Measurements from ENCODE around the gene U2AF2. TPM values are rescaled to one million over a fixed set of nuclear protein-coding genes. Genes with fewer than 3 reads are reported as not detected.

U2AF2 gene
- total and polyA plus RNA-seq, 2 experiments from 2014 or later, result 73.1 to 233 TPM

DNA sequence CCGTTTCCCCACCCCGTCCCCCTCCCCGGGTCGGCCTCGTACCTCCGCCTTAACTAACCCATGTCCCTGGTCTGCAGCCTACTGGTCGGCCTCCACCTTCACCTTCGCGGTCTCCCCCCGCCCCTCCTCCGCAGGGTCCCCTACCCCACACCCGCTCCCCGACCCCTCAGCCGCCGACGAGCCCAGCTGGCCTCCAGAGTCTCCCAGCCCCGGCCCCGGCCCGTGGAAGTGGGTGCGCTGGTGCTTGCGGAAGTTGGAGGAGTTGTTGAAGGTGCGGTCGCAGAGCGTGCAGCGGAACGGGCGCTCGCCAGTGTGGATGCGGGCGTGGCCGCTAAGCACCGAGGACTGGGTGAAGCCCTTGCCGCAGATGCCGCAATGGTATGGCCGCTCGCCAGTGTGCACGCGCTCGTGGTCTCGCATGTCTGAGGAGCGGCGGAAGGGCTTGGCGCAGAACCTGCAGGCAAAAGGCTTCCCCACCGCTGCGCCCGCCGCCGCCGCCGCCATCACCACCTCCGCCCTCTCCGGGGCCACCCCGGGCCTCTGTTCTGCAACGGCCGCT is 33.1 kb upstream of the U2AF2 start (continued):
- TF ChIP-seq EZH2 (IDR thresholded peaks at IDR 0.05; ENCODE audit: low read depth, unreplicated experiment), result no peak
- TF ChIP-seq, protein P1, sequence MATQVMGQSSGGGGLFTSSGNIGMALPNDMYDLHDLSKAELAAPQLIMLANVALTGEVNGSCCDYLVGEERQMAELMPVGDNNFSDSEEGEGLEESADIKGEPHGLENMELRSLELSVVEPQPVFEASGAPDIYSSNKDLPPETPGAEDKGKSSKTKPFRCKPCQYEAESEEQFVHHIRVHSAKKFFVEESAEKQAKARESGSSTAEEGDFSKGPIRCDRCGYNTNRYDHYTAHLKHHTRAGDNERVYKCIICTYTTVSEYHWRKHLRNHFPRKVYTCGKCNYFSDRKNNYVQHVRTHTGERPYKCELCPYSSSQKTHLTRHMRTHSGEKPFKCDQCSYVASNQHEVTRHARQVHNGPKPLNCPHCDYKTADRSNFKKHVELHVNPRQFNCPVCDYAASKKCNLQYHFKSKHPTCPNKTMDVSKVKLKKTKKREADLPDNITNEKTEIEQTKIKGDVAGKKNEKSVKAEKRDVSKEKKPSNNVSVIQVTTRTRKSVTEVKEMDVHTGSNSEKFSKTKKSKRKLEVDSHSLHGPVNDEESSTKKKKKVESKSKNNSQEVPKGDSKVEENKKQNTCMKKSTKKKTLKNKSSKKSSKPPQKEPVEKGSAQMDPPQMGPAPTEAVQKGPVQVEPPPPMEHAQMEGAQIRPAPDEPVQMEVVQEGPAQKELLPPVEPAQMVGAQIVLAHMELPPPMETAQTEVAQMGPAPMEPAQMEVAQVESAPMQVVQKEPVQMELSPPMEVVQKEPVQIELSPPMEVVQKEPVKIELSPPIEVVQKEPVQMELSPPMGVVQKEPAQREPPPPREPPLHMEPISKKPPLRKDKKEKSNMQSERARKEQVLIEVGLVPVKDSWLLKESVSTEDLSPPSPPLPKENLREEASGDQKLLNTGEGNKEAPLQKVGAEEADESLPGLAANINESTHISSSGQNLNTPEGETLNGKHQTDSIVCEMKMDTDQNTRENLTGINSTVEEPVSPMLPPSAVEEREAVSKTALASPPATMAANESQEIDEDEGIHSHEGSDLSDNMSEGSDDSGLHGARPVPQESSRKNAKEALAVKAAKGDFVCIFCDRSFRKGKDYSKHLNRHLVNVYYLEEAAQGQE (IDR thresholded peaks at IDR 0.05; ENCODE audit: unreplicated experiment), result no peak

DNA sequence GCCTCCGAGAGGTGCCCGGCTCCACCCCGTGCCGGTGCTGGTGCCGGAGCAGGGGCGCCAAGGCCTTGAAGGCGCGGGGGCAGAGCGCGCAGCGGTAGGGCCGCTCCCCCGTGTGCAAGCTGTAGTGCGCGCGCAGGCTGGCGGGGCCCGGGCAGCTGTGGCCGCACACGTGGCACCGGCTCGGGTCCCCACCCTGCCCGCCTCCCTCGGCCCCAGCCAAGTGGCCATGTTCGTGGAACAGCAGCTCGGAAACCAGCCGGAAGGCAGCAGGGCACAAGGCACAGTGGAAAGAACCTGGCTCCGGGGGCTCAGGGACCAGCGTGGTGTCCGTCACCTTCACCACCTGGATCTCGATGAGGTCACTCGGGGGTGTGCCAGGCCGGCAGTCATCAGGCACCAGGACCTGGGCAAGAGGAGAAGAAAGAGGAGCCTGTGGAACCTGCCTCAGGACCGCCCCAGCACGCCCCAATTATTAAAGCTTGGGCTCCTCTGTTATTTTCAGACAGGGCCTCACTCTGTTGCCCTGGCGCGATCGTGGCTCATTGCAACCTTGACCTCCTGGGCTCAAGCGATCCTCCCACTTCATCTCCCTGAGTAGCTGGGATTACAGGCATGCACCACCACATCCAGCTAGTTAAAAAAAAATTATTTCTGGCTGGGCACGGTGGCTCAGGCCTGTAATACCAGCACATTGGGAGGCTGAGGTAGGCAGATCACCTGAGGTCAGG is 32.4 kb upstream of the U2AF2 start:
- Mint-ChIP-seq H3K4me3 (no peak overlapping the region), H3K27ac (no peak overlapping the region), H3K36me3 (ENCODE audit: low read depth) (peaks cover 40% of the 10 kb centered on the region), H3K4me1 (peaks cover 14% of the 10 kb centered on the region; the same call in 2 of the 3 replicates), H3K27me3 (ENCODE audit: insufficient read depth, low read depth, poor library complexity) (peaks cover 20% of the 10 kb centered on the region), H3K9me3 (peaks cover 3% of the 10 kb centered on the region; the same call in 2 of the 3 replicates)
- no peak for ATAC-seq
- H3K79me2 ChIP-seq (replicated peaks; ENCODE audit: insufficient read depth), result peaks cover 9% of the 10 kb centered on the region
- H4K20me1 ChIP-seq (replicated peaks; ENCODE audit: insufficient read depth), result peaks cover 5% of the 10 kb centered on the region
- H3K27me3 ChIP-seq (ENCODE audit: insufficient read depth), result 0 out of 2 replicates have a peak, but pooled peaks cover 5% of the 10 kb centered on the region
- H3K4me3 ChIP-seq, result no peak overlapping the region
- peaks cover 12% of the 10 kb centered on the region for H3F3A ChIP-seq (replicated peaks; ENCODE audit: low read depth)
- H3K4me1 ChIP-seq (ENCODE audit: insufficient read depth), result no peaks in the 10 kb centered on the region; the same call in 1 of the 2 replicates
- H2AFZ ChIP-seq, result no peak overlapping the region
- H3K27ac ChIP-seq (ENCODE audit: low read depth), result no peak overlapping the region
- no peaks in the 10 kb centered on the region for H3K9me2 ChIP-seq (ENCODE audit: insufficient read depth)
- DNase-seq (ENCODE audit: low spot score), result no peak
- no peaks in the 10 kb centered on the region for H3K36me3 ChIP-seq (ENCODE audit: insufficient read depth)
- H3K4me2 ChIP-seq, result no peak overlapping the region
- no peak for TF ChIP-seq POLR2AphosphoS5 (IDR thresholded peaks at IDR 0.05; ENCODE audit: low read depth)
- TF ChIP-seq, protein P2, sequence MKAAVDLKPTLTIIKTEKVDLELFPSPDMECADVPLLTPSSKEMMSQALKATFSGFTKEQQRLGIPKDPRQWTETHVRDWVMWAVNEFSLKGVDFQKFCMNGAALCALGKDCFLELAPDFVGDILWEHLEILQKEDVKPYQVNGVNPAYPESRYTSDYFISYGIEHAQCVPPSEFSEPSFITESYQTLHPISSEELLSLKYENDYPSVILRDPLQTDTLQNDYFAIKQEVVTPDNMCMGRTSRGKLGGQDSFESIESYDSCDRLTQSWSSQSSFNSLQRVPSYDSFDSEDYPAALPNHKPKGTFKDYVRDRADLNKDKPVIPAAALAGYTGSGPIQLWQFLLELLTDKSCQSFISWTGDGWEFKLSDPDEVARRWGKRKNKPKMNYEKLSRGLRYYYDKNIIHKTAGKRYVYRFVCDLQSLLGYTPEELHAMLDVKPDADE (IDR thresholded peaks at IDR 0.05), result no peak
- TF ChIP-seq EZH2 (IDR thresholded peaks at IDR 0.05; ENCODE audit: low read depth, unreplicated experiment), result no peak
- TF ChIP-seq, protein P3, sequence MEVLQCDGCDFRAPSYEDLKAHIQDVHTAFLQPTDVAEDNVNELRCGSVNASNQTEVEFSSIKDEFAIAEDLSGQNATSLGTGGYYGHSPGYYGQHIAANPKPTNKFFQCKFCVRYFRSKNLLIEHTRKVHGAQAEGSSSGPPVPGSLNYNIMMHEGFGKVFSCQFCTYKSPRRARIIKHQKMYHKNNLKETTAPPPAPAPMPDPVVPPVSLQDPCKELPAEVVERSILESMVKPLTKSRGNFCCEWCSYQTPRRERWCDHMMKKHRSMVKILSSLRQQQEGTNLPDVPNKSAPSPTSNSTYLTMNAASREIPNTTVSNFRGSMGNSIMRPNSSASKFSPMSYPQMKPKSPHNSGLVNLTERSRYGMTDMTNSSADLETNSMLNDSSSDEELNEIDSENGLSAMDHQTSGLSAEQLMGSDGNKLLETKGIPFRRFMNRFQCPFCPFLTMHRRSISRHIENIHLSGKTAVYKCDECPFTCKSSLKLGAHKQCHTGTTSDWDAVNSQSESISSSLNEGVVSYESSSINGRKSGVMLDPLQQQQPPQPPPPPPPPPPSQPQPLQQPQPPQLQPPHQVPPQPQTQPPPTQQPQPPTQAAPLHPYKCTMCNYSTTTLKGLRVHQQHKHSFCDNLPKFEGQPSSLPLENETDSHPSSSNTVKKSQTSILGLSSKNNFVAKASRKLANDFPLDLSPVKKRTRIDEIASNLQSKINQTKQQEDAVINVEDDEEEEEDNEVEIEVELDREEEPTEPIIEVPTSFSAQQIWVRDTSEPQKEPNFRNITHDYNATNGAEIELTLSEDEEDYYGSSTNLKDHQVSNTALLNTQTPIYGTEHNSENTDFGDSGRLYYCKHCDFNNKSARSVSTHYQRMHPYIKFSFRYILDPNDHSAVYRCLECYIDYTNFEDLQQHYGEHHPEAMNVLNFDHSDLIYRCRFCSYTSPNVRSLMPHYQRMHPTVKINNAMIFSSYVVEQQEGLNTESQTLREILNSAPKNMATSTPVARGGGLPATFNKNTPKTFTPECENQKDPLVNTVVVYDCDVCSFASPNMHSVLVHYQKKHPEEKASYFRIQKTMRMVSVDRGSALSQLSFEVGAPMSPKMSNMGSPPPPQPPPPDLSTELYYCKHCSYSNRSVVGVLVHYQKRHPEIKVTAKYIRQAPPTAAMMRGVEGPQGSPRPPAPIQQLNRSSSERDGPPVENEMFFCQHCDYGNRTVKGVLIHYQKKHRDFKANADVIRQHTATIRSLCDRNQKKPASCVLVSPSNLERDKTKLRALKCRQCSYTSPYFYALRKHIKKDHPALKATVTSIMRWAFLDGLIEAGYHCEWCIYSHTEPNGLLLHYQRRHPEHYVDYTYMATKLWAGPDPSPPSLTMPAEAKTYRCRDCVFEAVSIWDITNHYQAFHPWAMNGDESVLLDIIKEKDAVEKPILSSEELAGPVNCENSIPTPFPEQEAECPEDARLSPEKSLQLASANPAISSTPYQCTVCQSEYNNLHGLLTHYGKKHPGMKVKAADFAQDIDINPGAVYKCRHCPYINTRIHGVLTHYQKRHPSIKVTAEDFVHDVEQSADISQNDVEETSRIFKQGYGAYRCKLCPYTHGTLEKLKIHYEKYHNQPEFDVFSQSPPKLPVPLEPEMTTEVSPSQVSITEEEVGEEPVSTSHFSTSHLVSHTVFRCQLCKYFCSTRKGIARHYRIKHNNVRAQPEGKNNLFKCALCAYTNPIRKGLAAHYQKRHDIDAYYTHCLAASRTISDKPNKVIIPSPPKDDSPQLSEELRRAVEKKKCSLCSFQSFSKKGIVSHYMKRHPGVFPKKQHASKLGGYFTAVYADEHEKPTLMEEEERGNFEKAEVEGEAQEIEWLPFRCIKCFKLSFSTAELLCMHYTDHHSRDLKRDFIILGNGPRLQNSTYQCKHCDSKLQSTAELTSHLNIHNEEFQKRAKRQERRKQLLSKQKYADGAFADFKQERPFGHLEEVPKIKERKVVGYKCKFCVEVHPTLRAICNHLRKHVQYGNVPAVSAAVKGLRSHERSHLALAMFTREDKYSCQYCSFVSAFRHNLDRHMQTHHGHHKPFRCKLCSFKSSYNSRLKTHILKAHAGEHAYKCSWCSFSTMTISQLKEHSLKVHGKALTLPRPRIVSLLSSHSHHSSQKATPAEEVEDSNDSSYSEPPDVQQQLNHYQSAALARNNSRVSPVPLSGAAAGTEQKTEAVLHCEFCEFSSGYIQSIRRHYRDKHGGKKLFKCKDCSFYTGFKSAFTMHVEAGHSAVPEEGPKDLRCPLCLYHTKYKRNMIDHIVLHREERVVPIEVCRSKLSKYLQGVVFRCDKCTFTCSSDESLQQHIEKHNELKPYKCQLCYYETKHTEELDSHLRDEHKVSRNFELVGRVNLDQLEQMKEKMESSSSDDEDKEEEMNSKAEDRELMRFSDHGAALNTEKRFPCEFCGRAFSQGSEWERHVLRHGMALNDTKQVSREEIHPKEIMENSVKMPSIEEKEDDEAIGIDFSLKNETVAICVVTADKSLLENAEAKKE (CRISPR knock-in tag; IDR thresholded peaks at IDR 0.05), result no peak
- TF ChIP-seq, protein P1 (IDR thresholded peaks at IDR 0.05; ENCODE audit: unreplicated experiment), result no peak
- no peak for TF ChIP-seq EZH2phosphoT487 (IDR thresholded peaks at IDR 0.05; ENCODE audit: unreplicated experiment)
- no peak for TF ChIP-seq NANOG (IDR thresholded peaks at IDR 0.05; ENCODE audit: borderline replicate concordance)
- TF ChIP-seq ZNF114 (CRISPR knock-in tag; IDR thresholded peaks at IDR 0.05), result no peak

All from GM23338 (cell line).